Measurements from ENCODE around the gene PLCD4. TPM values are rescaled to one million over a fixed set of nuclear protein-coding genes. Genes with fewer than 3 reads are reported as not detected.

Gene PLCD4
- total RNA-seq, 2 donors from 2014 or later = 0.73 to 3.0 TPM

DNA sequence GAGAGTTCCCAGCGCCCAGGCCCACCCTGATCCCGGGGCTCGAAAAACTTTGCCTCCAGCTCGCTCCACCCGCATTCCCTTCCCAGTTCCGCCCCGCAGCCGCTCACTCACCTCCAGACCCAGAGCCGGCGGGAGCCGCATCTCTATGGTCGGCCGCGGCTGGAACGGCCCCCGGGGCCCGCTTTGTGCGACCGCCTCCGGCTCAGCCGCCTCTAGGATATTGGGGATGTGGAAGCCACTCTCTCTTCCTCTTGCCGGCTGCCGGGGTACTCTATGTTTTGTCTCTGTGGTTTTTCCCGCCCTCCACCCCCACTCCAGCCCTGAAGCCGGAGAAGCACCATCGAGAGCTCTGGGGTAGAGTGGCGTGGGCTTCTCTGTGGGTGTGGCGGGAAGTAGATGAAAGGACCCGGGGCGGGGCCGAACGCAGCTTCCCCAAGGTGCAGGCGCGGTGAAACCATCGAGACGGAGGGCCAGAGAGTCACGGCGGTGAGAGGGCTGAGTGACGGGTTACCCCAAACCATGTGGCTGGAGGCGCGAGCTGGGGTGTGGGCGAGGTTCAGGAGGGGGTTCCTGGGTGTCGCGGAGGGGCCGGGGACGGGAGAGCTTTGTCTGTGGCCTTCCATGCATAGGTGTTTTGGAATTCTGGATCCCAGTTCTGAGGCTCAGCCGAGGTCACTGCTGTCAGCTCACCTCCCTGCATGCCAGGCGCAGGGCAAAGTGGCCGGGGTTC lies 51.7 kb downstream of the PLCD4 start, which contains the start of the genes BCS1L and ZNF142:
Gene BCS1L, plus strand, starts transcription at position 426 of the 730 bp plus-strand sequence. CDS start 1,305 bp downstream, outside the sequence.
Gene ZNF142, minus strand, starts transcription at position 366 of the 730 bp plus-strand sequence. CDS start 3,194 bp downstream, outside the sequence.
- DNase-seq = peak; percentile 95
- ATAC-seq = peak; percentile 96 to 97
- intact Hi-C loops (cut with DNase I) = no loop called here

DNA sequence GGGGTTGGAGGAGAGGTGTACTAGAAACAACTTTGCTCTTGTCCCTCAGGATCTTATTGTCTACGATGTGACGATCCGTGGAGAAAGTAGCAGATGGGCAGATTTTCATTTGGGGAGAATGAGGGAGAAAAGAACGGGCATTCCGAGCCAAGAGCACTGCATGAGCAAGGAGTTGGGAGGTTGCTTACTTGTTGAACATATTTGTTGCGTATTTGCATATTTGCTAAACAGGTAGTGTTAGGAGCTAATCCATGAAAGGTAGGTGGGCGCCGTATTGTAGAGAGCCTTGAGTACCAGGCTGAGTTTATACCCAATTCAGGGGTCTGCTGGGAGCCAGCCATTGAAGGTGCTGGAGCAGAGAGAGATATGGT lies 52.3 kb downstream of the PLCD4 start:
- intact Hi-C loops (cut with DNase I) = no loop called here
- DNase-seq (no peak), ATAC-seq (no peak)

DNA sequence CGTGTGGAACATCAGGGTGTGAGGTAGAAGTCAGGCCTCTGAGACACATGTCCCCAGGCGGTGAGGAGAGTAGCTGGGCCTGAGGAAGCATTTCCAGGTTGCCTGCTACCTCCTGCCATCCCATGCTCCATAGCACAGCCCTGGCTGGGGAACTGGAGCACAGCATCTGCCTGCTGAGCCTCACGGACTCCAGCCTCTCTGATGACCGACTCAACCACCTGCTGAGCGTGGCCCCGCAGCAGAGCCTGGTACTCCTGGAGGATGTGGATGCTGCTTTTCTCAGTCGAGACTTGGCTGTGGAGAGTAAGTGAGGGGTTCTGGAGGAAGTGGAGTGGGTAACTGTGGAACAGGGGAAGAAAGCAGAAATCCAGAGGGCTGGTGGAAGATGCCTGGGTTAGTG lies 54.7 kb downstream of the PLCD4 start:
- ATAC-seq = no peak
- DNase-seq = no peak

DNA sequence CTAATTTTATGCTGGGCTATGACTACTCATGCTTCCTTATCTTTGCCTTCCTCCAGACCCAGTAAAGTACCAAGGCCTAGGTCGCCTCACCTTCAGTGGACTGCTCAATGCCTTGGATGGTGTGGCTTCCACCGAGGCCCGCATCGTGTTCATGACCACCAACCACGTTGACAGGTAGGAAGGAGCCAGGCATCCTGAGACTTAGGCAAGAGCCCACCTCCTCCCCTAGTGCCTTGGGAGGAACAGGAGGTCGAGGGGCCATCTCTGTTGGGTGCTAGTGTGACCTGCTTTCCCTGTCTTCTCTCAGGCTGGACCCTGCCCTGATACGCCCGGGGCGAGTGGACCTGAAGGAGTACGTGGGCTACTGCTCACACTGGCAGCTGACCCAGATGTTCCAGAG lies 55.1 kb downstream of the PLCD4 start:
- ATAC-seq = no peak
- intact Hi-C loops (cut with DNase I) = no loop called here
- no peak for DNase-seq

More for the DNA sequence above, 54.7 kb downstream of the PLCD4 start:
- intact Hi-C loops (cut with DNase I) = no loop called here

DNA sequence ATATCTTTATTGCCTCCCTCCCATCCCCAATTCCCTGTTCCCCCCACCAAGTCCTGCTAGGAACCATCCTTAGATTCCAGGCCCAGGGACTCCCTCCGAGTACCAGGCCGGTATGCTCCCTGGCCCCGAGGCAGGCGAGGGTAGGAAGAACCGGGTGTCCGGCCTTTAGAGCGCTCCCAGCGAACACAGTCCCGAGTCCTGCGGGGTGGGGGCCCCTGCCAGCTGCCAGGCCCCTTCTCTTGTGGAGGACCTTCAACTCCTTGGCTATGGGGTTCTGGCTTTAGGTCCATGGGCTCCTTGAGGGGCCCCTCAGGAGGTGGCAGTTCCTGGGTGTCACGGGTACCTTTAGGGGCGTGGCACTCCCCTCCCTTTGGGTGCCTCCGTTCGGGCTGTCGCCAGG lies 56.2 kb downstream of the PLCD4 start:
- DNase-seq = no peak
- intact Hi-C loops (cut with DNase I) = no loop called here

DNA sequence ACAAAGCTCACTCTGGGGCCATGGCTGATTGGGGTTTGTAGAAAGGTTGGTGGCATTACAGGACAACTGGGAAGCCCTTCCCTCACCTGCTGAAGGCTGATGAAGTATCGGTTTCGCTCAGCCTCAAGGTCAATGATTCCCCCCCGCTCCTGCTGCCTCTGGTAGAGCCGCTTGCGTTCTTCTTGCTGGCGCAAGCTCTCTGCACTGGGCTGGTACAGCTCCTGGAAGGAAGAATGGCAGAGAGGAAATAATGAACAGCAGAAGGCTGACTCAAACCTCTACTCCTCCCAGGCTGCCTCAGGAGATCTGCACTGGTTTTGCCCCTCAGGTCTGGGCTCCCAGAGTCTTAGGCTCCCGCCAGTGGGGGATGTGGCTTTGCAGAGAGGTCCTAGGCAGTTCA lies 57.0 kb downstream of the PLCD4 start:
- intact Hi-C loops (cut with DNase I) = no loop called here
- DNase-seq (no peak), ATAC-seq (no peak)

More for the DNA sequence above, 56.2 kb downstream of the PLCD4 start:
- no peak for ATAC-seq

DNA sequence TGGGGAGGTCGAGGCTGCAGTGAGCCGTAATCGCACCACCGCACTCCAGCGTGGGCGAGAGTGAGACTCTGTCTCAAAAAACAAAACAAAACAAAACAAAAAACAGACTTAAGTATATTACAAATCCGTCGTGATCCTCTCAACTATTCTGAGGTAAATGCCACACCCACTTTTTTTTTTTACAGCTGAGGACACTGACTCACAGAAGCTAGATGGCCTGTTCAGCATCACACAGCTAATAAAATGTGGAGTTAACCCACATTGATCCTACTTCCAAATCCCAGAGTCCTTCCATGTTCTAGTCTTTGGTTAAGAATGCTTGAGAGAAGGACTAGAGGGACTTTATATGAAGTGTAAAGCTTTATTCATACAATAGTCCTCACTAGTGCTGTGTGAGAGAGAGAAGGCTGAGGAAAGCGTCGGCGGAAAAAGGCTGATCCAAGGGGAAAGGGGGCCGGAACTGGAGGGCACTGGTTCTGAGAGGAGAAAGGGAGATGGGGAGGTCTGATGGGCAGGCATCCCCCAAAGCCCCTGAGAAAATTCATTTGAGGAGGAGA lies 63.5 kb downstream of the PLCD4 start:
- ATAC-seq = no peak
- no peak for DNase-seq
- intact Hi-C loops (cut with DNase I) = no loop called here

DNA sequence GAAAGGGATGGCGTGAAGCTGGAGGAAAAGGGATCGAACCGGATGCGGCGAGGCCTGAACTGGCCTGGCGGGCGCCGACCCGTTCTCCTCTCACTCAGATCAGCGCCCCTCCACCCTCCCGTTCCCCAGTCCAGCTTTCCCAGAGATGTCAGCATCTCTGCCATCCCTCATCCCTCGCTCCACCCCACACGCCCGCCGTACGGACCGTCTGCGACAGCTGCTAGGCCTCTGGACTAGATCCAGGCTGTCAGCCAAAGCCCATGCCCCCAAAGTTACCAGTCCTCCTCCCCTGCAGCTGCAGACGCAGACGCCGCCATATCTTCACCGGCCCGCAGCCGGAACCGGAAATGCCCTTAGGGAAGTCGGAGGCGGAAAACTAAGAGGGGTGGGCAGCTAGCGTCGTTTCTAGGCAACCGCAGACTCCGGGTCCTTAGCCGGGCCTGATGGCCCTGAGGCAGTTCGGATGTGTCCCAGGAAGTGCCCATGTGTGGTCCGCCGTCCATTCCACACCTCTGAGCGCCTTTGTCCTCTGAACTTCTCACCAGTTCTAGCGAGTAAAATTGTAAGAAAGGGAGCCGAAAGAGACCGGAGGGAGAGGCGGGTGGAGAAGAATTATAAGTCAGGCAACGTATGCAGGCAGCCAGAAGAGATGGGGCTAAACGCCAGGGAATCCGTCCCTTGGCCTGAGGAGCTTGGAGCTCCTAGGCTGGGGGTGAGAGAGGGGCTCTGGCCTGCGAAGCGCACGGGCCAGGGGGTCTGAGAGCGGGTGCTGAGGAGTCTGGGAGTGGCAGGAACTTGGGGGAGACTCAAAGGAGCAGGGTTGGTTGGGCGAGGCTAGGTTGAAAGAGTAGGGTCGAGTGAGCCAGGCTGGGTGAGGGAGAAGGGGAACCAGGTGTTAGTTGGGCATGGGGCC lies 64.2 kb downstream of the PLCD4 start, which contains the start of the genes RNF25 and STK36:
Gene RNF25, minus strand, starts transcription at position 349 of the 913 bp plus-strand sequence. Its CDS starts 32 bp downstream, at position 317.
Gene STK36, plus strand, starts transcription at position 433 of the 913 bp plus-strand sequence. CDS start 744 bp downstream, outside the sequence.
- DNase-seq = peak; percentile 91
- ATAC-seq = peak; percentile 98
- intact Hi-C loops (cut with DNase I) = no loop called here

DNA sequence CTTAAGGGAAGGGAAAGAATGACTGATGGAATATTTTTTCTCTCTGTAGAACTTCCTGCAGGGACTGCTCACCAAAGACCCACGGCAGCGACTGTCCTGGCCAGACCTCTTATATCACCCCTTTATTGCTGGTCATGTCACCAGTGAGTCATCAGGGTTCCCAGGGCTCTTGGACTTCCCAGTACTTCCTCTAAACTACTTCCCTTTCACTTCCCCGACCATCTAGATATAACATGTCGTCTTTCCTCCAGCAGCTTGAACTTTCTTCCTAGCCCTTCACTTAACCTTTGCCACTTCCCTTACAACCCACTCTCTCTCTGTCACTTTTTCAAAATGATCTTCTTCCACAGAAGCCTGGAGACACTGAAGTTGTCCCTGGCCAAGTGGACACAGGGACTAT lies 71.4 kb downstream of the PLCD4 start:
- ATAC-seq = peak in 1 of 2 donors; percentile 52
- DNase-seq = no peak
- intact Hi-C loops (cut with DNase I) = no loop called here

DNA sequence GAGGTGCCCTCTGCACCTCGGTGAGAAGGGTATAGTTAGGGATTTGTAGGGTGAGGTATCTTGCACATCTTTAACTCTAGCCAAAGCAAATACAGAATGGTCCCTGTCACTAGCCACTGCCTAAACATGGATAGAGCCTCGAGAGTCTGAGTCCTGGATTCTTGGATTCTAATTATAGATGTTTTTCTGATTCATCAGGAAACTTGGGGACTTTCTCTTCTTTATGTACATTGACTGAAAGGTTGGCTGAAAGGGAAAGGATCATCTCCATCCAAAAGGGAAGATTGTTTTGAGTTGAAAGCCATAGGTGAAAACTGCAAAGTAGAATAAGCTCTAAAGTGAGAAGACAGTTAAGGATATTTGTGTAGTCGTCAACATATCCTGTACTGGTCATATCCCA lies 72.4 kb downstream of the PLCD4 start:
- intact Hi-C loops (cut with DNase I) = no loop called here
- ATAC-seq (no peak), DNase-seq (no peak)

Other genes with a start within 250 kb of the PLCD4 start
- 10 to 100 TPM in 1 of 2 donors, 1 to 10 TPM in 1; 8.5 to 16.1 TPM for gene SLC11A1, start 225.6 kb upstream of the PLCD4 start, total RNA-seq
- gene CTDSP1, start 208.0 kb upstream of the PLCD4 start, total RNA-seq = 100 to 1,000 TPM; 101 to 106 TPM
- not detected for gene VIL1, start 188.8 kb upstream of the PLCD4 start, total RNA-seq
- gene USP37, start 39.5 kb upstream of the PLCD4 start, total RNA-seq = 1 to 10 TPM; 5.6 to 9.4 TPM
- 10 to 100 TPM; 16.3 to 23.8 TPM for gene CNOT9, start 39.1 kb upstream of the PLCD4 start, total RNA-seq
- gene ZNF142, start 51.7 kb downstream of the PLCD4 start, total RNA-seq = 10 to 100 TPM; 12.6 to 17.8 TPM
- gene BCS1L, start 51.8 kb downstream of the PLCD4 start, total RNA-seq = 10 to 100 TPM; 33.3 to 35.3 TPM
- 10 to 100 TPM; 13.6 to 15.0 TPM for gene RNF25, start 64.1 kb downstream of the PLCD4 start, total RNA-seq
- 10 to 100 TPM in 1 of 2 donors, 1 to 10 TPM in 1; 5.6 to 10.0 TPM for gene STK36, start 64.2 kb downstream of the PLCD4 start, total RNA-seq
- gene TTLL4, start 102.9 kb downstream of the PLCD4 start, total RNA-seq = 10 to 100 TPM in 1 of 2 donors, 1 to 10 TPM in 1; 8.0 to 12.3 TPM
- 10 to 100 TPM; 13.8 to 17.4 TPM for gene CYP27A1, start 174.2 kb downstream of the PLCD4 start, total RNA-seq
- gene PRKAG3, start 223.9 kb downstream of the PLCD4 start, total RNA-seq = under 1 TPM; 0.10 to 0.18 TPM